Hepatic stellate cell (primary cell): ENCODE measurements around the gene NVL.
A peak's percentile ranks its signal among the peaks of the same experiment; 100 is the strongest.
"Not testable (repeated sequence)": the region's sequence is repeated elsewhere in the genome, so short reads cannot be mapped to it uniquely, and the experiment has no call there.

Source experiments
- DNase-seq: peaks from one replicate; pipeline ENCODE4 v3.0.0; 2011; ENCODE audit warnings: low spot score

NVL gene

DNA sequence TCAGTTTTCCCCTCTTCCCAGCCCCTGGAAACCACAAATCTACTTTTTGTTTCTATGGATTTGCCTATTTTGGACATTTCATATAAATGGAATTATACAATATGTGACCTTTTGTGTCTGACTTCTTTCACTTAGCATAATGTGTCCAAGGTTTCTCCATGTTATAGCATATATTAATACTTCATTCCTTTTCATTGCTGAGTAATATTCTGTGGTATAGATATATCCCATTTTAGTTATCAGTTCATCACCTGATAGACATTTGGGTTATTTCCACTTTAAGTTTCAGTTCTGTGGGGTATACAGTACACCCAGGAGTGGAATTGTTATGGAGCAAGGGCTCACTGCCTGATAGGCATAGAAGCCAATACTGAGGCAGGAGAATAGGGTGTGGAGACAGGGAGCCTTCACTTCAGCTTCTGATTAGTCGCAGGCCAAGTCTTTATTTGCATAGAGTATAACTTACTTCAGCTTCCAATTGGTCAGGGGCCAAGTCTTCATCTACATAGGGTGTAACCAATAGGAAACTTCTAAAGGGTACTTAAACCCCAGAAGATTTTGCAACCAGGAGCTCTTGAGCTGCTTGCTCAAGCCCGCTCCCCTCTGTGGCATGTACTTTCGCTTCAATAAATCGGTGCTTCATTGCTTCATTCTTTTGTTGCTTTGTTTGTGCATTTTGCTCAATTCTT, 8.3 kb upstream of the NVL start:
- DNase-seq = no peak

GRCh38 chr1:224333939-224334786, 4.2 kb upstream of the NVL start:
- peak; percentile 50 for DNase-seq

DNA sequence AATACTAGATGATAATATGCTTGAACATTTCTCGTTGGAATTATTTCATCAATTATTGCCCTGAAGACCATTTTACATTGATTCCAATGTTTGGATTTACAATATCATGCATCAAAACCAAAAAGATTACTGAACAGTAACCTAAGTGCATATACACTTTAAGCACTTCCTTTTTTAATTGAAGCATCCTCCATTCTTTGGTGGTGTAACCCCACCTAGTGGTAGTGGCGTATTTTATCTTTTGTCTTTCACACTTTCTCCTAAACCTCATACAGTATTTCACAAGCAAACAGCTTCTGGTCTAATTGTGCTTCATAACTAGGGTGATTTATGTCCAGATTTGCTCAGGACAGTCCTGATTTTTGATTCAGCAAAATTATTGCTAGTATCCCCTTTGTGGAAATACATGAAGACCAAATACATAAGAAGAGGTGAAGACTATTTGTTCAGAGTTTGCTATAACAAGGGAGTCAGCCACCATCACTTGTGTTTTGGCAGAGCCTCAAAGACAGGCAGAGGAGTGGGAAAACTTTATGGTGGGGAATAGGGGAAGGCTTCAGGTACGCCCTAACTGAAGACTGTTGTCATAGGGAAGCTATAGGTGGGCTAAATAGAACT, 3.4 kb upstream of the NVL start:
- peak; percentile 41 for DNase-seq

- DNase-seq = no peak
These were observed 1.9 kb upstream of the NVL start for GRCh38 chr1:224331824-224332223.

DNA sequence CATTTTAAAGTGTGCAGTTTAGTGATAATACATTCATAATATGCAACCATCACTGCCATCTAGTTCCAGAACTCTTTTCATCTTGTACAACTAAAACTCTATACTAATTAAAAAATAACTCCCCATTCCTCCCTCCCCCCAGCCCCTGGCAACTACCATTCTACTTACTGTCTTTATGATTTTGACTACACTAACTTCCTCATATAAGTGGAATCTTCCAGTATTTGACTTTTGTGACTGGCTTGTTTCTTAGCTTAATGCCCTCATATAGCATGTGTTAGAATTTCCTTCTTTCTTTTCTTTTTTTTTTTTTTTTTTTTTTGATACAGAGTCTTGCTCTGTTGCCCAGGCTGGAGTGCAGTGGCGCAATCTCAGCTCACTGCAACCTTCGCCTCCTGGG, 1.4 kb upstream of the NVL start:
- DNase-seq = no peak

DNA sequence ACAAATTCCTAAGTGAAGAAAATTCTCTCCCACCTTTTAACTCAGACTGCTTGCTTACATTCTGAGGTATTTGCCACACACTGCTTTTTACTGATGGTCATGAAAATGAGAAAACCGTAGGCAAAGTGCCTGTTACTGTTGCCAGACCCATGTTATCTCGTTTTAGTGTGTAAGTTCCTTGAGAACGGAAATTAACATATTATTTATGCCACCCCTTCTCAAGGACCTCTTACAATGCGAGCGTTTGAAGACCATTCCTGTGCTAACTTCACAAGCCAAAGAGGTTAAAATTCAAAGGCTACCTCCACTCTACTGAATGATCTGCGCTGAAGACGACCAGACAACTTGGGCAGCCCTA, 509 bp downstream of the NVL start:
- no peak for DNase-seq

GRCh38 chr1:224328644-224329043, 1.3 kb downstream of the NVL start:
- DNase-seq = no peak

DNA sequence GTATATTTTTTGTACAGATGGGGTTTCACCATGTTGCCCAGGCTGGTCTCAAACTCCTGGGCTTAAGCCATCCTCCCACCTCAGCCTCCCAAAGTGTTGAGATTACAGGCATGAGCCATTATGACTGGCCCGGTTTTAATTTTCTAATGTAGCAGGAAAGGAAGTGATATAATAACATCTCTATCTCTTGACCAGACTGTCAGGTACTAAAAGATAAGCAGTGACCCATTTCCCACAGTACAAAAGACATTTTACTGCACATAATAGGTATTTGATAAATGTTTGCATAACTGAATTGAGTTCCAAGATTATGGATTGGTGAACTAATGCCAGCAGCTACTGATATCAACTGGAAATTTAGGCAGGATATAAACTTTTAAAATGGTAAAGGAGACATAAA, 4.0 kb downstream of the NVL start:
- no peak for DNase-seq

DNA sequence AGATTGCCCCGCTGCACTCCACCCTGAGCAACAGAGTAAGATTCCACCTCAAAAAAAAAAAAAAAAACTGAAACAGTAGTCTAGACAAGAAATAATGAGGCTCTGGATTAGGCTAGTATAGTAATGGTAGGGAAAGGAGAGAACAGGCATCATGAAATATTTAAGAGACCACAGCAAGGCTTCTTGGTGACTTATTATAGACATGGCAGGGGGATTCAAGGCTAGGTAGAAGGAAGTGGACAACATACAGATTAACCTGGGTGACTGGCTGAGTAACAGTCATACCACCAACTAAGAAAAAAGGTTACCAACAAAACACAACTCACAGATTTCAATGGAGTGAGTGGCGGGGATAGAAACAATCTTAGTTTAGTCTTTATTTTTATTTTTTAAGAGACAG, 8.3 kb downstream of the NVL start:
- DNase-seq = no peak

DNA sequence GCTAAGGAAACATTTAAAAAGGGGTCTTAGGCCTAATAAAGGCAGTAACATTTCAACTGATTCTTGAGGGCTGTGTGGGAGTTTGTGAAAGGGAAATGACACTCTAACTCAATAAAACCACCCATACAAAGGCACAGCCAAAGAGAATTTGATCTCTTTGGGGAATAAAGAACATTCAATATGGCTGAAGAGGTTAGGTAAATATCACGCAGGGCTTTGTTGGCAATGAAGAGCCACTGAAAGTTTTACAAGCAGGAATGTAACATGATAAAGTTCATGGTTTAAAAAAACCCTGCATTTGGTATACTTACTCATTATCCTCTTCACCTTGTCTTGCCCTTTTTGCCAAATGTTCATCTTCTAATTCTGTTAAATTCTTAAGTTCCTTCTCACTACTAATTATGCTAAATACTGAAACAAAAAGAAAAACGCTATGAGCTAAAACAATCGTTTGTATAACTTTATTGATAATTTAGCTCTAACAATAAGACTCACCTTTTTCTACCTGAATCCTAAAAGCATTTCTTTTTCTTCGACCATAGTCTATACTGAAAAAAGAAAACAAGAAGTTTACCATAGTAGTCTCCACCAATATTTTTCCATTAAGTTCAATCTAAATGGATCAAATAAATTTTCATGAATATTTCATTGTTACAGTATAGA, 12.5 kb downstream of the NVL start:
- DNase-seq = no peak

DNA sequence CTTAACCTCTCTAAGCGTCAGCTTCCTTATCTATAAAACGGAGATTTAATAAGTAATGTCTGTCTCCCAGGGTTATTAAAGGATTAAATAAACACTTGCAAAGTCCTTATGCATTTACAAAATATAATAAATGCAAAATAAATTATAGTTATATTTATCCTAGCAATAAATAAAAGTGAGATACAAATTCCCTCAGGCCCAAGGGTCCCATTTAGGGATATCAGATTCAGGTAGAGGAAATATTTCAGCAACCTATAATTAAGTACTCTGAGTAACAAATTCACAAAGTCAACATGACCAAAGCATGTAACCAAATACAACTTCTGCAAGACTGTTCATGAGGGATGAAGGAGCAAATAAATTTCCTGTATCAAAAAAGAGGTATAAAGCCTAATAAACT, 17.9 kb downstream of the NVL start:
- DNase-seq = no peak

- not testable (repeated sequence) for DNase-seq
These were observed 18.5 kb downstream of the NVL start for GRCh38 chr1:224311503-224311902.

GRCh38 chr1:224308064-224308463, 21.9 kb downstream of the NVL start:
- no peak for DNase-seq

DNA sequence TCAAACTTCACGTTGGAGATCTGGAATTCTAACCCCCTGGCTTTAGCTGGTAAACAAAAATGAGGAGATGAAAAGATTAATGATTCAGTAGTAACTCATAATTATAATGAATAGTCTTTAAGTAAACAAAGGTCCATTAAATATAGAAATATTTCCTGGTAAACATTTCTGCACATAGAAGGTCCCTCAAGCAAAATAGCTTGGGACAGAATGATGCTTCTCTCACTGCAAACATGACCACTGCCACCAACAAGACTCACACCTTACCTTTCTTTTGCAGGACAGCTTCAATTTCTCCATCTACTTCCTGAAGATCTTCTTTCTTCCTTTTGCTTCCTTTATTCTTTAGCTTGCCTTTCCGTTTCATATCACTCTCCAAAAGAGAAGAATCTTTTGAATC, 25.2 kb downstream of the NVL start:
- no peak for DNase-seq

GRCh38 chr1:224302947-224303346, 27.0 kb downstream of the NVL start:
- no peak for DNase-seq

GRCh38 chr1:224301391-224301790, 28.6 kb downstream of the NVL start:
- no peak for DNase-seq

GRCh38 chr1:224300346-224300745, 29.6 kb downstream of the NVL start:
- peak; percentile 62 for DNase-seq

DNA sequence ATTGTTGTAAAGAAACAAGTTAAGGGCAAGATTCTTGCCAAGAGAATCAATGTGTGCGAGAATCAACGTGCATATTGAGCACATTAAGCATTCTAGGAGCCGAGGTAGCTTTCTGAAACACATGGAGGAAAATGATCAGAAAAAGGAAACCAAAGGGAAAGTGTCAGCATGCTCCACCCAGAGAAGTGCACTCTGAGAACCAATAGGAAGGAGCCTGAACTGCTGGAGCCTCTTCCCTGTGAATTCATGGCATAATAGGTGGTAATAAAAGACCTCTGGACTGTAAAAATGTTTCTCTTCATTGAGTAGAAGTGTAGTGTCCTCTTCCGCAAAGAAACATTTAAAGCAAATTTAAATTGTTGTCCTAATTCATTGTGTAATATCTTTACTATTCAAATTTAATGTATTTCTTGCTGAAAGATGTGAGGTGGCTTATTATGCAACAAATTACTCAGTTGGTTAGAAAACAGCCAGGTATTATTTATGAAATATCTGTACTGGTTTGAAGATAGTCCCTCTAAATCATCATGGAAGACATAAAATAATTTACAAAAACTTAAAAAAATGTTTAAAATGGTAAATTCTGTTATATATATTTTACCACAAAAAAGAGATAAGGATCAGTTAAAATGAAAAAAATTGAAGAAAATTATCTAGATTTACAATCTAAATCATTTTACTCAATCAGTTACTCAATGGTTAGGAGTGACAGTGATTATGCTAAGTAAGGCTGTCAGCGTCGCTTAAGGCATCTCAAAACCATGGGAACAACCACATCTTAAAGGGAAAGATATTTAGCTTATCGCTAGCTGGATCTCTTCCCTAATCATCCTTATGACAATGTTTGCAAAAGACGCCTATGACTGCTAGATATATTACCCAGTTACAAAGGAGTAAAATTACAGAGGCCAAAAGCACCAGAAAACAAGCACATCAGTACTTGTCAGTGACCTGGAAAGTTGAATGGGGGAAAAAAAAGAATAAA, 31.3 kb downstream of the NVL start:
- DNase-seq = no peak

DNA sequence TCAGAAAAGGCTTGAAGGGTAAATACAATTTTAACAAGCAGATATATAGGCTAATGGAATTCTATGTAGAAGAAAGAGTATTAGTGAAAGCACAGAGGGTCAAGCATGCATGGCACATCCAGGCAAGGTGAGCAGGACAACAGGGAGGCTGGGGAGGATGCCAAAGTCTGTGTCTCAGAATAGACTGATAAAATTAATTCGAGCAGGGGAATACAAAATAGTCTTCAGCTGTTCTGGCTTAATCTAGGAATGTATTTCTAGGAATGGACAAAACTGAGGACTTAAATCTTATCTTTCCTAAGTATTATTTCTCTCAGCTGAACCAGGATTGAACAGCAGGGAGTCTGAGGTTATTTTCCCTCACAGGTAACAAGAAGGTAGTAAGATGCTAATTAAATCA, 35.2 kb downstream of the NVL start:
- no peak for DNase-seq

- DNase-seq = no peak
These were observed 37.6 kb downstream of the NVL start for GRCh38 chr1:224292419-224292818.

DNA sequence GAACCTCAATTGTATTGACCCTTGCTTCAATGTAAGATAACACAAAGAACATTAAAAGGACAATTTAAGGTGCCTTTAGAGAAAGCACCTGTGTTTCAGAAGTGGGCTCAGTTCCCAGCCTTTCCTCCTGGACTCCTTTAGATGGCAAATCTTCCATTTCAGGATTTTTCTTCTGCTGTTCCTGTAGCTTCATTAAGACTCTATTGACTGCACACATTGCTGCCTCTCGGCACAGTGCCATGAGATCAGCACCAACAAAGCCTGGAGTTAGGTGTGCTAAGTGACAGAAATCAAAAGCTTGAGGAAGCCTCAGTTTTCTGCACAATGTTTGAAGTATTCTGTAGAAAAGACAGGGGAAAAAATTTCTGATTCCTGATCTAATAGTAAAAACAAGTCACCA, 40.6 kb downstream of the NVL start:
- no peak for DNase-seq

- DNase-seq = no peak
These were observed 42.3 kb downstream of the NVL start for GRCh38 chr1:224287714-224288113.
